CD4-positive, alpha-beta memory T cell (primary cell): Measurements from ENCODE around the gene ZBTB46. TPM values are rescaled to one million over a fixed set of nuclear protein-coding genes. Genes with fewer than 3 reads are reported as not detected.
"Not testable (repeated sequence)": the region's sequence is repeated elsewhere in the genome, so short reads cannot be mapped to it uniquely, and the experiment has no call there.

Experiments used
- CTCF ChIA-PET: fragments of 350-600 bp; sonication (Branson Sonifier 250); formaldehyde crosslinking; loops from one replicate; lab custom pipeline; 2021; ENCODE audit warnings: inconsistent platforms; ENCODE audit not compliant: partially characterized antibody; lab: Charles Lee
- POLR2A ChIA-PET: fragments of 350-600 bp; sonication (Branson Sonifier 250); formaldehyde crosslinking; loops from one replicate; lab custom pipeline; 2021; ENCODE audit not compliant: partially characterized antibody; lab: Charles Lee
- DNase-seq, 5 donors: peaks; one replicate each; pipeline versions ENCODE4 v3.0.0 to v3.0.0-alpha.2; 2020 to 2022; ENCODE audit warnings: mixed read lengths in 1 of 5
- H3K27ac ChIP-seq: one replicate; pipeline ENCODE4 v1.7.0; 2013; ENCODE audit warnings: low read depth, low read length
- H3K27me3 ChIP-seq: 2 replicates; pipeline ENCODE4 v1.7.0; 2013; ENCODE audit warnings: mild to moderate bottlenecking, low read length, moderate library complexity; ENCODE audit not compliant: insufficient read depth
- H3K36me3 ChIP-seq: 2 replicates; pipeline ENCODE4 v1.7.0; 2013; ENCODE audit warnings: mild to moderate bottlenecking, low read length, moderate library complexity; ENCODE audit not compliant: insufficient read depth
- H3K4me1 ChIP-seq: 2 replicates; pipeline ENCODE4 v1.7.0; 2013; ENCODE audit warnings: mild to moderate bottlenecking, low read length, moderate library complexity; ENCODE audit not compliant: insufficient read depth
- H3K4me3 ChIP-seq, 2 donors: one replicate each; pipeline ENCODE4 v1.7.0; 2013; ENCODE audit warnings: low read length in 2 of 2, mild to moderate bottlenecking in 1 of 2
- H3K9me3 ChIP-seq, 2 donors: one replicate each; pipeline ENCODE4 v1.7.0; 2013; ENCODE audit warnings: low read length in 2 of 2, control low read depth in 1 of 2; ENCODE audit not compliant: control insufficient read depth in 1 of 2
- H3K27ac Mint-ChIP-seq, 7 donors: one replicate each; pipeline ENCODE4 v1.8.0; 2020 to 2021; ENCODE audit warnings: mixed read lengths in 7 of 7, mild to moderate bottlenecking in 6 of 7, inconsistent platforms in 3 of 7, moderate library complexity in 3 of 7
- H3K27me3 Mint-ChIP-seq, 2 donors: one replicate each; pipeline ENCODE4 v1.8.0; 2020 to 2021; ENCODE audit warnings: mixed read lengths in 2 of 2
- H3K36me3 Mint-ChIP-seq, 2 donors: one replicate each; pipeline ENCODE4 v1.8.0; 2020 to 2021; ENCODE audit warnings: mixed read lengths in 2 of 2, inconsistent platforms in 1 of 2, mild to moderate bottlenecking in 1 of 2
- H3K4me1 Mint-ChIP-seq, 4 donors: one replicate each; pipeline ENCODE4 v1.8.0; 2020 to 2021; ENCODE audit warnings: mixed read lengths in 4 of 4, mild to moderate bottlenecking in 1 of 4
- H3K4me3 Mint-ChIP-seq, 8 donors: one replicate each; pipeline ENCODE4 v1.8.0; 2020 to 2021; ENCODE audit warnings: mixed read lengths in 8 of 8, mild to moderate bottlenecking in 7 of 8, moderate library complexity in 6 of 8, inconsistent platforms in 3 of 8
- H3K9me3 Mint-ChIP-seq, 8 donors: one replicate each; pipeline ENCODE4 v1.8.0; 2020 to 2021; ENCODE audit warnings: mixed read lengths in 8 of 8, mild to moderate bottlenecking in 5 of 8, inconsistent platforms in 3 of 8, moderate library complexity in 1 of 8
- intact Hi-C: fragments of 100-400 bp; cut with micrococcal nuclease; formaldehyde crosslinking; loops from one replicate; pipeline ENCODE4 v1.15.1; 2023
- polyA plus RNA-seq, 2 donors: library from polyadenylated mRNA; unstranded; fragments of 300-500 nt; fragmentation: Illumina TruSeq; gene quantifications; one replicate each; pipeline ENCODE4 v1.2.3, GENCODE V29; 2021
- total RNA-seq, 2 experiments: library from RNA; stranded (reverse); gene quantifications; one replicate each; pipeline ENCODE4 v1.2.3, GENCODE V29; 2021

ZBTB46 gene
- total RNA-seq (under 1 TPM; 0.28 to 0.87 TPM), polyA plus RNA-seq (under 1 TPM in 1 of 2 donors, not detected in 1; 0.09 TPM)

- peaks cover 8 to 11% (median 10%) of the 10 kb centered on the region in 4 donors for H3K4me1 Mint-ChIP-seq
- H3K36me3 Mint-ChIP-seq, result peaks cover 2 to 4% of the 10 kb centered on the region in 2 donors
- peak within 1 kb of the TSS in 1 of 2 donors; percentile 57 for H3K4me3 ChIP-seq
These were observed at the start of gene ZBTB46 for GRCh38 chr20:63830841-63831588. TSS of gene ZBTB46 (minus strand) at chr20:63831264. CDS start at chr20:63790757, 40,507 bp downstream.

GRCh38 chr20:63878899-63879663 lies 48.0 kb upstream of the ZBTB46 start:
- ChIA-PET POLR2A (interaction anchor here (1.4 kb wide), 1 partner anchor 14 kb away, joined by 5 read pairs; the partner anchor contains the start of gene TPD52L2), CTCF (no interaction called here)
- no peak overlapping the region for H3K27ac ChIP-seq
- H3K9me3 Mint-ChIP-seq, result no peaks in the 10 kb centered on the region
- H3K36me3 Mint-ChIP-seq, result peaks cover 20 to 41% of the 10 kb centered on the region in 2 donors
- peaks cover 0 to 4% (median 3%) of the 10 kb centered on the region in 4 donors for H3K4me1 Mint-ChIP-seq
- DNase-seq, result peak in 1 of 5 donors; percentile 12
- no peak overlapping the region for H3K4me3 Mint-ChIP-seq
- H3K36me3 ChIP-seq, result peaks cover 47% of the 10 kb centered on the region
- peak overlapping the region in 2 of 7 donors; percentile 29 to 75 for H3K27ac Mint-ChIP-seq
- H3K27me3 ChIP-seq, result no peaks in the 10 kb centered on the region
- no peaks in the 10 kb centered on the region for H3K4me1 ChIP-seq
- H3K9me3 ChIP-seq, result no peaks in the 10 kb centered on the region
- H3K27me3 Mint-ChIP-seq, result no peaks in the 10 kb centered on the region
- no peak overlapping the region for H3K4me3 ChIP-seq
- intact Hi-C loops, result no loop called here

More at GRCh38 chr20:63830841-63831588, at the start of gene ZBTB46:
- Histone ChIP-seq H3K27ac (no peak within 1 kb of the TSS), H3K4me1 (peaks cover 10% of the 10 kb centered on the region), H3K36me3 (no peaks in the 10 kb centered on the region), H3K27me3 (peaks cover 25% of the 10 kb centered on the region), H3K9me3 (no peaks in the 10 kb centered on the region)
- H3K27ac Mint-ChIP-seq, result peak within 1 kb of the TSS in 2 of 7 donors; percentile 63 to 67
- H3K4me3 Mint-ChIP-seq, result peak within 1 kb of the TSS; percentile 84 to 93 (median 90)
- DNase-seq, result no peak
- ChIA-PET POLR2A (no interaction called here), CTCF (no interaction called here)
- peaks cover 0 to 3% (median 0%) of the 10 kb centered on the region in 8 donors for H3K9me3 Mint-ChIP-seq
- peaks cover 27 to 30% of the 10 kb centered on the region in 2 donors for H3K27me3 Mint-ChIP-seq
- intact Hi-C loops, result no loop called here

GRCh38 chr20:63877755-63878470 lies 46.8 kb upstream of the ZBTB46 start:
- ChIA-PET CTCF (no interaction called here), POLR2A (interaction anchor here (1.4 kb wide), 1 partner anchor 13 kb away, joined by 5 read pairs; the partner anchor contains the start of gene TPD52L2)
- DNase-seq, result no peak
- Histone ChIP-seq H3K4me1 (peaks cover 8% of the 10 kb centered on the region), H3K27me3 (no peaks in the 10 kb centered on the region), H3K4me3 (no peak overlapping the region), H3K36me3 (peaks cover 44% of the 10 kb centered on the region), H3K9me3 (no peaks in the 10 kb centered on the region), H3K27ac (no peak overlapping the region)
- Mint-ChIP-seq H3K36me3 (peaks cover 24 to 43% of the 10 kb centered on the region in 2 donors), H3K27ac (no peak overlapping the region), H3K27me3 (no peaks in the 10 kb centered on the region), H3K4me3 (no peak overlapping the region), H3K4me1 (peaks cover 6 to 12% (median 7%) of the 10 kb centered on the region in 4 donors), H3K9me3 (no peaks in the 10 kb centered on the region)
- intact Hi-C loops, result no loop called here

- peaks cover 28 to 39% of the 10 kb centered on the region in 2 donors for H3K36me3 Mint-ChIP-seq
- no peaks in the 10 kb centered on the region for H3K27me3 Mint-ChIP-seq
- no peak for DNase-seq
- ChIA-PET POLR2A (interaction anchor here (1.6 kb wide), 1 partner anchor 18 kb away, joined by 3 read pairs; no protein-coding TSS in a partner anchor), CTCF (no interaction called here)
- no peaks in the 10 kb centered on the region for H3K9me3 ChIP-seq
- peaks cover 41% of the 10 kb centered on the region for H3K36me3 ChIP-seq
- no peak overlapping the region for H3K4me3 ChIP-seq
- no peak overlapping the region for H3K27ac ChIP-seq
- no peak overlapping the region for H3K4me3 Mint-ChIP-seq
- H3K27ac Mint-ChIP-seq, result no peak overlapping the region
- no peaks in the 10 kb centered on the region for H3K27me3 ChIP-seq
- H3K9me3 Mint-ChIP-seq, result no peaks in the 10 kb centered on the region
- H3K4me1 ChIP-seq, result peaks cover 8% of the 10 kb centered on the region
- intact Hi-C loops, result no loop called here
- peaks cover 6 to 14% (median 7%) of the 10 kb centered on the region in 4 donors for H3K4me1 Mint-ChIP-seq
These were observed 45.5 kb upstream of the ZBTB46 start for GRCh38 chr20:63876489-63877036.

GRCh38 chr20:63874241-63874640 lies 43.2 kb upstream of the ZBTB46 start:
- H3K27me3 ChIP-seq, H3K4me3 ChIP-seq, H3K9me3 ChIP-seq, DNase-seq, H3K27ac ChIP-seq, H3K4me3 Mint-ChIP-seq, CTCF ChIA-PET, intact Hi-C loops, POLR2A ChIA-PET, H3K27me3 Mint-ChIP-seq, H3K4me1 ChIP-seq, H3K27ac Mint-ChIP-seq, H3K9me3 Mint-ChIP-seq: not testable (repeated sequence)
- peaks cover 46% of the 10 kb centered on the region for H3K36me3 ChIP-seq
- Mint-ChIP-seq H3K4me1 (peaks cover 6 to 16% (median 8%) of the 10 kb centered on the region in 4 donors), H3K36me3 (peaks cover 32 to 52% of the 10 kb centered on the region in 2 donors)

GRCh38 chr20:63873477-63873971 lies 42.5 kb upstream of the ZBTB46 start:
- POLR2A ChIA-PET, result interaction anchor here (0.7 kb wide), 1 partner anchor 28 kb away, joined by 3 read pairs; no protein-coding TSS in a partner anchor
- H3K27me3 ChIP-seq, result no peaks in the 10 kb centered on the region
- Mint-ChIP-seq H3K36me3 (peaks cover 33 to 56% of the 10 kb centered on the region in 2 donors), H3K27me3 (no peaks in the 10 kb centered on the region), H3K4me3 (peak overlapping the region in 4 of 8 donors; percentile 12 to 73 (median 48)), H3K4me1 (peaks cover 6 to 20% (median 10%) of the 10 kb centered on the region in 4 donors), H3K27ac (peak overlapping the region; percentile 59 to 87 (median 81)), H3K9me3 (no peaks in the 10 kb centered on the region)
- CTCF ChIA-PET, result no interaction called here
- peaks cover 43% of the 10 kb centered on the region for H3K36me3 ChIP-seq
- no peak overlapping the region for H3K4me3 ChIP-seq
- no peak overlapping the region for H3K27ac ChIP-seq
- H3K9me3 ChIP-seq, result no peaks in the 10 kb centered on the region
- peak in 3 of 5 donors; percentile 21 to 63 (median 29) for DNase-seq
- intact Hi-C loops, result no loop called here
- peaks cover 8% of the 10 kb centered on the region for H3K4me1 ChIP-seq
